Activated CD4-positive, CD25-positive, alpha-beta regulatory T cell treated with anti-CD3 and anti-CD28 coated beads, Interleukin-2, amount 50 U/mL, for 16 hours (primary cell): ENCODE measurements around the gene CHL1.

Experiments used
- DNase-seq: peaks from one replicate; pipeline ENCODE4 v3.0.0-alpha.2; 2020; ENCODE audit warnings: low read depth, low spot score

Gene CHL1

GRCh38 chr3:409011-409410, 212.4 kb downstream of the CHL1 start:
- no peak for DNase-seq

GRCh38 chr3:411226-411625, 214.7 kb downstream of the CHL1 start:
- DNase-seq = no peak

GRCh38 chr3:414063-414462, 217.5 kb downstream of the CHL1 start:
- DNase-seq = no peak

- DNase-seq = no peak
Measured at GRCh38 chr3:418239-418929, 221.8 kb downstream of the CHL1 start.

GRCh38 chr3:420584-420983, 224.0 kb downstream of the CHL1 start:
- DNase-seq = no peak

GRCh38 chr3:425079-425478, 228.5 kb downstream of the CHL1 start:
- DNase-seq = no peak

- no peak for DNase-seq
Measured at GRCh38 chr3:426072-426471, 229.5 kb downstream of the CHL1 start.

GRCh38 chr3:427128-427527, 230.6 kb downstream of the CHL1 start:
- DNase-seq = no peak

- DNase-seq = no peak
Measured at GRCh38 chr3:430186-430585, 233.6 kb downstream of the CHL1 start.

- no peak for DNase-seq
Measured at GRCh38 chr3:435161-435560, 238.6 kb downstream of the CHL1 start.

GRCh38 chr3:436053-436452, 239.5 kb downstream of the CHL1 start:
- no peak for DNase-seq

GRCh38 chr3:440826-441225, 244.3 kb downstream of the CHL1 start:
- no peak for DNase-seq

GRCh38 chr3:445960-446359, 249.4 kb downstream of the CHL1 start:
- DNase-seq = no peak

GRCh38 chr3:447671-448070, 251.1 kb downstream of the CHL1 start:
- DNase-seq = no peak

GRCh38 chr3:449711-450110, 253.1 kb downstream of the CHL1 start:
- no peak for DNase-seq

GRCh38 chr3:452221-452620, 255.7 kb downstream of the CHL1 start:
- DNase-seq = no peak

GRCh38 chr3:453106-453505, 256.5 kb downstream of the CHL1 start:
- DNase-seq = no peak

- no peak for DNase-seq
Measured at GRCh38 chr3:454986-455385, 258.4 kb downstream of the CHL1 start.

GRCh38 chr3:458124-458523, 261.6 kb downstream of the CHL1 start:
- DNase-seq = no peak

- no peak for DNase-seq
Measured at GRCh38 chr3:458653-459310, 262.2 kb downstream of the CHL1 start.
